Measurements from ENCODE around the gene TFF1.

DNA sequence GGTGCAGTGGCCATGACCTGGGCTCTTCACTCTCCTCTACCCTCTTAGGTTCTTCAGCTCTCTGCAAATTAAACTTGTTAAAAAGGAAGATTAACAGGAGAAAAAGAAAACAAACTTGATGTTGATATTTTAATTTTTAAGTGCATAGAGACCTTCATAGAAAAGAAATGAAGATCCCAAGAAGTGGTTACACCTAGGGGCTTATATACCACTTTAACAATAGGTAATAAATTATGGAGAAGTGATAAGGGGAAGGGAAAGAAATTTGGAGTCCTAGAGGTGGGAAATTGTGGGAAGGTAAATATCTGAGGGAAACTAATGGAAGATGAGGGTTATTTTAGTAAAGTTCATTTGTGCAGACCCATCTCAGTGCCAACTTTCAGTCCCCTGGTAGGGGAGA, 34.7 kb downstream of the TFF1 start:
- TF ChIP-seq, protein P1, sequence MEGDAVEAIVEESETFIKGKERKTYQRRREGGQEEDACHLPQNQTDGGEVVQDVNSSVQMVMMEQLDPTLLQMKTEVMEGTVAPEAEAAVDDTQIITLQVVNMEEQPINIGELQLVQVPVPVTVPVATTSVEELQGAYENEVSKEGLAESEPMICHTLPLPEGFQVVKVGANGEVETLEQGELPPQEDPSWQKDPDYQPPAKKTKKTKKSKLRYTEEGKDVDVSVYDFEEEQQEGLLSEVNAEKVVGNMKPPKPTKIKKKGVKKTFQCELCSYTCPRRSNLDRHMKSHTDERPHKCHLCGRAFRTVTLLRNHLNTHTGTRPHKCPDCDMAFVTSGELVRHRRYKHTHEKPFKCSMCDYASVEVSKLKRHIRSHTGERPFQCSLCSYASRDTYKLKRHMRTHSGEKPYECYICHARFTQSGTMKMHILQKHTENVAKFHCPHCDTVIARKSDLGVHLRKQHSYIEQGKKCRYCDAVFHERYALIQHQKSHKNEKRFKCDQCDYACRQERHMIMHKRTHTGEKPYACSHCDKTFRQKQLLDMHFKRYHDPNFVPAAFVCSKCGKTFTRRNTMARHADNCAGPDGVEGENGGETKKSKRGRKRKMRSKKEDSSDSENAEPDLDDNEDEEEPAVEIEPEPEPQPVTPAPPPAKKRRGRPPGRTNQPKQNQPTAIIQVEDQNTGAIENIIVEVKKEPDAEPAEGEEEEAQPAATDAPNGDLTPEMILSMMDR (conservative IDR thresholded peaks at IDR 0.05; ENCODE audit: low read length), result no peak
- no peak for TF ChIP-seq EZH2phosphoT487 (IDR thresholded peaks at IDR 0.05; ENCODE audit: borderline replicate concordance)

All from Loucy (cell line).